Measurements from ENCODE around the gene ZNF850. TPM values are rescaled to one million over a fixed set of nuclear protein-coding genes. Genes with fewer than 3 reads are reported as not detected.
"Not testable (repeated sequence)": the region's sequence is repeated elsewhere in the genome, so short reads cannot be mapped to it uniquely, and the experiment has no call there.

The ZNF850 gene
- polyA plus RNA-seq, 1 donor from 2014 or later: 0.53 TPM

DNA sequence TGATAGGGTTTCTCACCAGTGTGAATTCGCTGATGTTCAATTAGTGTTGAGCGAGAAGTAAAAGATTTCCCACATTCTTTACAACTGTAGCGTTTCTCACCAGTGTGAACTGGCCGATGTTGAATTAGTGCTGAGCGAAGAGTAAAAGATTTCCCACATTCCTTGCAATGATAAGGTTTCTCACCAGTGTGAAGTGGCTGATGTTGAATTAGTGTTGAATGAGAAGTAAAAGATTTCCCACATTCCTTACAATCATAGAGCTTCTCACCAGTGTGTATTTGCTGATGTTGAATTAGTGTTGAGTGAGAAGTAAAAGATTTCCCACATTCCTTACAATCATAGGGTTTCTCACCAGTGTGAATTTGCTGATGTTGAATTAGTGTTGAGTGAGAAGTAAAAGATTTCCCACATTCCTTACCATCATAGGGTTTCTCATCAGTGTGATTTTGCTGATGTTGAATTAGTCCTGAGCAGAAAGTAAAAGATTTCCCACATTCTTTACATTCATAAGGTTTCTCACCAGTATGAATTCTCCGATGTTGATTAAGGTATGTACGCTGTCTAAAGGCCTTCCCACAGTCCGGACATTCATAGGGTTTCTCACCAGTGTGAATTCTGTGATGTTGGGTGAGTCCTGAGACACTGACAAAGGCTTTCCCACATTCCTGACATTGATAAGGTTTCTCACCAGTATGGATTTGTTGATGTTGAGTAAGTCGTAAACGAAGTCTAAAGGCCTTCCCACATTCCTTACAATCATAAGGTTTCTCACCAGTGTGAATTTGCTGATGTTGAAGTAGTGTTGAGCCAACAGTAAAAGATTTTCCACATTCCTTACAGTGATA lies 24.0 kb downstream of the ZNF850 start:
- Mint-ChIP-seq H3K9me3 (peaks cover 16 to 60% (median 44%) of the 10 kb centered on the region in 3 donors), H3K27ac (no peak overlapping the region), H3K27me3 (no peaks in the 10 kb centered on the region), H3K36me3 (peaks cover 26% of the 10 kb centered on the region), H3K4me1 (peaks cover 0 to 1% (median under 1%) of the 10 kb centered on the region in 3 donors), H3K4me3 (peak overlapping the region in 1 of 4 donors; percentile 6)

GRCh38 chr19:36747750-36748149 lies 24.9 kb downstream of the ZNF850 start:
- peaks cover 16 to 60% (median 40%) of the 10 kb centered on the region in 3 donors for H3K9me3 Mint-ChIP-seq
- H3K36me3 Mint-ChIP-seq: peaks cover 26% of the 10 kb centered on the region
- H3K4me3 Mint-ChIP-seq: no peak overlapping the region
- H3K27ac Mint-ChIP-seq: no peak overlapping the region
- H3K4me1 Mint-ChIP-seq: peaks cover 0 to 1% (median 0%) of the 10 kb centered on the region in 3 donors
- H3K27me3 Mint-ChIP-seq: no peaks in the 10 kb centered on the region

GRCh38 chr19:36745870-36746269 lies 26.7 kb downstream of the ZNF850 start:
- no peaks in the 10 kb centered on the region for H3K27me3 Mint-ChIP-seq
- H3K27ac Mint-ChIP-seq: no peak overlapping the region
- no peak overlapping the region for H3K4me3 Mint-ChIP-seq
- H3K36me3 Mint-ChIP-seq: peaks cover 14% of the 10 kb centered on the region
- no peaks in the 10 kb centered on the region for H3K4me1 Mint-ChIP-seq
- H3K9me3 Mint-ChIP-seq: peaks cover 18 to 63% (median 34%) of the 10 kb centered on the region in 3 donors

DNA sequence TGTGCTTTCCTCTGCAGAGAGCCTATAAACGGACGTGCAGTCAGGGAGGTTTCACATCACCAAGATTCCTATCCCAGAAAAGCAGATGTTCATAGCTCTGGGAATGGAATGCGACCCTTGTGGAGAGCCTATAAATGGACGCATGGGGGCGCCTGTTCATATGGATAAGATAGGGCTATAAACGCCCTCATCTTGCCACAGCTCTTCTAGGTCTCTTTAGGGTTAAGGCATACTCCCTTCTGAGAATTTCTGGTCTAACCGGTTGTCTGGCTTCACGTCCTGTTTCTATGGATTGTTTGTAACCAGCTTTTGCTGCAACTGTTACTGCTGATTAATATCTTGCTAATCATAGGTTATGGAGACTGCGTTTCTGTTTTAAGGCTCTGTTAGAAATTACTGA lies 36.4 kb downstream of the ZNF850 start:
- Mint-ChIP-seq H3K9me3 (peaks cover 20 to 59% (median 56%) of the 10 kb centered on the region in 3 donors), H3K36me3 (peaks cover 17% of the 10 kb centered on the region)
- H3K27ac Mint-ChIP-seq, H3K4me3 Mint-ChIP-seq, H3K4me1 Mint-ChIP-seq, H3K27me3 Mint-ChIP-seq: not testable (repeated sequence)

- Mint-ChIP-seq H3K4me3 (peak overlapping the region in 1 of 4 donors; percentile 66), H3K27me3 (no peaks in the 10 kb centered on the region), H3K4me1 (peaks cover 0 to 2% (median 0%) of the 10 kb centered on the region in 3 donors), H3K27ac (peak overlapping the region in 1 of 3 donors; percentile 35), H3K36me3 (peaks cover 46% of the 10 kb centered on the region), H3K9me3 (peaks cover 19 to 41% (median 40%) of the 10 kb centered on the region in 3 donors)
Observed at GRCh38 chr19:36719687-36720556, 52.7 kb downstream of the ZNF850 start.

- H3K4me1 Mint-ChIP-seq: peaks cover 0 to 4% (median 1%) of the 10 kb centered on the region in 3 donors
- H3K9me3 Mint-ChIP-seq: peaks cover 25 to 53% (median 30%) of the 10 kb centered on the region in 3 donors
- H3K27ac Mint-ChIP-seq: no peak overlapping the region
- peaks cover 54% of the 10 kb centered on the region for H3K36me3 Mint-ChIP-seq
- H3K4me3 Mint-ChIP-seq: peak overlapping the region in 1 of 4 donors; percentile 63
- no peaks in the 10 kb centered on the region for H3K27me3 Mint-ChIP-seq
Observed at GRCh38 chr19:36709423-36709822, 63.2 kb downstream of the ZNF850 start.

DNA sequence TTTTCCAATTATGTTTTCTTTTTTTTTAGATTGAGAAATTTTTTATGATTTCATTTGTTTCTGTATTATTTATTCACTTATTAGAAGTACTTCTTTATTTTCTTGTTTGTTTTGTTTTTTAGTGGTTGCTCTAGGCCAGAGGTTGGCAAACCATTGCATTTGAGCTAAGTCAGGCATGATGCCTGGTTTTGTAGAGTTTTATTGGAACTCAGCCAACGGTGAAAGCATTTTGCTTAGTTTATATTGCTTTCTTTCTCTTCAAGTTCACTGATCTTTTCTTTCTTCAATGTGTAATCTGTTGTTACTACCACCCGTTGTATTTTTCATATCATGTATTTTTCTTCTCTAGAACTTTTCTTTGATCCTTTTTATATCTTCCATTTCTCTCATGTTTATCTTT lies 65.5 kb downstream of the ZNF850 start:
- no peaks in the 10 kb centered on the region for H3K27me3 Mint-ChIP-seq
- H3K27ac Mint-ChIP-seq: no peak overlapping the region
- H3K4me1 Mint-ChIP-seq: peaks cover 0 to 4% (median 1%) of the 10 kb centered on the region in 3 donors
- H3K36me3 Mint-ChIP-seq: peaks cover 47% of the 10 kb centered on the region
- H3K4me3 Mint-ChIP-seq: peak overlapping the region in 1 of 4 donors; percentile 43
- H3K9me3 Mint-ChIP-seq: peaks cover 21 to 49% (median 30%) of the 10 kb centered on the region in 3 donors

DNA sequence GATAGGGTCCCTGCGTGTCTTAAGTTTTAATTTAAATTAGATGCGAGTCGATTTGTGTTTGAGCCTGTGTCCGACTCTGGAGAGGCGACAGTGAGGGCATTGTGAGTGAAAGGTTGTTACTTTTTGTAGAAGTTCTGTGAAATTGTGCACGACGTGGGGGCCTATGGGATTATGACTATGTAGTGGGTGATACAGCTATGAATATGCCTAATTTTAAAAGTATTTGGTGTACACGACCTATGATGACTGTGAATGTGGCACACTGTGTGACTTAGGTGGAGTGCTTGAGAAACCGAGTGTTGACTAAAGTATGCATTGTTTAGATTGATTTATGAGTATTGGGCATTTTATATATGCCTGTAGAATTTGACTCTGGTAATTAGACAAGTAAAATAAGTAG lies 84.5 kb downstream of the ZNF850 start:
- H3K27ac Mint-ChIP-seq: peak overlapping the region; percentile 93 to 99 (median 97)
- no peaks in the 10 kb centered on the region for H3K27me3 Mint-ChIP-seq
- peaks cover 35% of the 10 kb centered on the region for H3K36me3 Mint-ChIP-seq
- peaks cover 19 to 34% (median 26%) of the 10 kb centered on the region in 3 donors for H3K4me1 Mint-ChIP-seq
- H3K4me3 Mint-ChIP-seq: peak overlapping the region; percentile 96 to 100 (median 98)
- H3K9me3 Mint-ChIP-seq: peaks cover 0 to 5% (median 4%) of the 10 kb centered on the region in 3 donors

DNA sequence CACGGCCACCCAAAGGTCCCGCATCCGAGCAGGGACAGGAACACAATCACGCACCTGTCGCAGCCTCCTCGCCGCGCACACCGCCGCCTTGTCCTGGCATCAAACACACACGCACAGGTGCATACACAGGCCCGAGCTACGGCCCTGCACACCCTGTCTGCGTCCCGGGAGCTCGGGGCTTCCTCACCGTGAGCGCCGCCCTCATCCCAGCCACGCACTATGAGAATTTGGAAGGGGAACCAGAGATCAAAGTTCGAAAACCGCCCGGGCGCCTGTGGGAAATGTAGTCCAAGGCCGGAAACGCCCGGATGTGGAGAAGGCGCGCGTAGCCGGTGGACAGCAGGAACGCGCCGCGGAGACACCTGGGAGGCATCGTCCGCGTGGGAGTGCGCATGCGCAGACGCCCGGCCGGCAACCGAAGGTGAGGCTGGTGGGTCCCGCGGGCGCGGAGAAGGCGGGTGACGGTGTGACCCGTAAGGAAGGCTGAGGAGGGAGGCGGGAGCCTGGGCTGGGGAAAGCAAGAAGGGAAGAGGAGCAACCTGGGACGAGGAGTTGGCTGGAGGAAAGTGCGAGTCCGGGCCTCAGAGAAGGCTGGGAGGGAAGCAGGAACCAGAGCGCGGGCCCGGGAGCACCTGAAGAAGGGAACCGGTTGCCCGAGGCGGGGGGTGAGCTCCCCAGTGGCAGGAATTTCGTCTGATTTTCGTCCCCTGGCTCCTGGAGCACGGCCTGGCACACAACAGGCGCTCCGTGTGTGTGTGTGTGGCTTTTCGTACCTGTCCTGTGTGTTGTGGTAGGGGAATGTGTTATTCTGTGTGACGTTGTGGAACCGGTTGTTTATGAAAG lies 85.2 kb downstream of the ZNF850 start, which contains the start of gene ZNF567:
TSS of gene ZNF567 (plus strand) at position 399 of the 843 bp plus-strand sequence. CDS start 7,256 bp downstream, outside the sequence.
- Mint-ChIP-seq H3K4me3 (peak within 1 kb of the TSS; percentile 96 to 100 (median 98)), H3K27me3 (no peaks in the 10 kb centered on the region), H3K9me3 (peaks cover 0 to 5% (median 4%) of the 10 kb centered on the region in 3 donors), H3K27ac (peak within 1 kb of the TSS; percentile 93 to 99 (median 97)), H3K4me1 (peaks cover 19 to 35% (median 26%) of the 10 kb centered on the region in 3 donors), H3K36me3 (peaks cover 34% of the 10 kb centered on the region)

DNA sequence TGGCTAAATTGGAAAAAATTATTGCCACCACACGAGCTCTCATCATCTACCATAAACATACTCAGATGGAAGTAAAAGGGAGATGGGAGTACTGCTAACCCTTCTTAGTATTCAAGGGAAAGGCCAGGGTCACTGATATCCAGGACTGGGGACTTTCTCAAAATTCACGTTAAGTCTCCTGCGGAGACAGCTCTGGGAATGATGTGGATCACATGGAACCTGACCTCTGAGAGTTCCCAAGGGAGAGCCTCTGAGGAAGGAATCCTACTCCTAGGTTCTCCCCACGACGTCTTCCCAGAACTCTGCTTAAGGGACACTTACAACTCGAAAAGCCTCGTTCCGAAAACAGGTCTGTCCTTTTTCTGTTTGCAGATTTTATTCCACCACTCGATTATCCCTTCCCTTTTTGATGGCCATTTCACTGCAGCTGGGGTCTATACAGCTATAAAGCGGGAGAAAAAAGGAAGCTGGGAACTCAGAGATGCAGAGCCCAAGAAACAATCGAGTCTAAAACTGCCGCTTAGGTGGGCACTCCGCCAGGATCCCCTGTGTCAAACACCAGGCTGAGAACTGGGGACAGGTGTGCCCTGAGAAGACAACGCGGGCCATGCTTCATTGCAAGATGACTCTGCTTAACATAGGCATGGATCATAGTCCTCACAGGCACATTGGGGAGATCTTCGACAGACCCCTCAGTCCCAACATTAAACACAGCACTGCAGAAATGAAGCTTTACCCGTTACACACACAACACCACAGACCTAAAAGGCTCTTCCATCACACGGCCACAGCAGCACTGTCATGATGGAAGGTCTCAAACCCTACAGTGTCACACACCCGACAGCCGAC lies 86.0 kb downstream of the ZNF850 start:
- peaks cover 31% of the 10 kb centered on the region for H3K36me3 Mint-ChIP-seq
- H3K9me3 Mint-ChIP-seq: peaks cover 0 to 2% (median 2%) of the 10 kb centered on the region in 3 donors
- H3K4me1 Mint-ChIP-seq: peaks cover 19 to 39% (median 27%) of the 10 kb centered on the region in 3 donors
- H3K27me3 Mint-ChIP-seq: no peaks in the 10 kb centered on the region
- peak overlapping the region; percentile 96 to 100 (median 98) for H3K4me3 Mint-ChIP-seq
- peak overlapping the region; percentile 93 to 99 (median 97) for H3K27ac Mint-ChIP-seq

DNA sequence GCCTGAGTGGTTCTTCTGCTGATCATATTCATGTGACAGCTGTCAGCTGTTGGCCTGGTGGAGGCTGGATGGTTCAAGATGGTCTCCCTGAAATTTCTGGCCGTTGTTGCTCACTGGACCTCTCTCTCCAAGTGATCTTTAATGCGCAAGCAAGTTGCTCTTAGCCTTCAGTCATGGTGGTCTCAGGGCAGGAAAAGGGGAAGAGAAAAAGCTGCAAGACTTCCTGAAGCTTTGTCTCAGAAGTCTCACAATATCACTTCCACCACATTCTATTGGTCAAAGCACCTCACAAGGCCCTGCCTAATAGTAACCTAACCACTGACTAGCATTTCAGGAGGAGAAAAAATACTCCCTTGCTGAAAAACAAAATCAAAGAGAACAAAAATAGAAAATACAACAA lies 86.8 kb downstream of the ZNF850 start:
- Mint-ChIP-seq H3K4me3 (peak overlapping the region; percentile 96 to 100 (median 98)), H3K36me3 (peaks cover 35% of the 10 kb centered on the region), H3K9me3 (peaks cover under 1 to 3% (median 2%) of the 10 kb centered on the region in 3 donors), H3K27me3 (no peaks in the 10 kb centered on the region), H3K27ac (peak overlapping the region in 2 of 3 donors; percentile 6 to 93), H3K4me1 (peaks cover 19 to 39% (median 27%) of the 10 kb centered on the region in 3 donors)

- H3K9me3 Mint-ChIP-seq: peaks cover 5 to 19% (median 16%) of the 10 kb centered on the region in 3 donors
- H3K36me3 Mint-ChIP-seq: peaks cover 27% of the 10 kb centered on the region
- H3K27me3 Mint-ChIP-seq: no peaks in the 10 kb centered on the region
- H3K27ac Mint-ChIP-seq: no peak overlapping the region
- H3K4me1 Mint-ChIP-seq: peaks cover 1 to 9% (median 5%) of the 10 kb centered on the region in 3 donors
- H3K4me3 Mint-ChIP-seq: no peak overlapping the region
Observed at GRCh38 chr19:36679455-36679854, 93.2 kb downstream of the ZNF850 start.

DNA sequence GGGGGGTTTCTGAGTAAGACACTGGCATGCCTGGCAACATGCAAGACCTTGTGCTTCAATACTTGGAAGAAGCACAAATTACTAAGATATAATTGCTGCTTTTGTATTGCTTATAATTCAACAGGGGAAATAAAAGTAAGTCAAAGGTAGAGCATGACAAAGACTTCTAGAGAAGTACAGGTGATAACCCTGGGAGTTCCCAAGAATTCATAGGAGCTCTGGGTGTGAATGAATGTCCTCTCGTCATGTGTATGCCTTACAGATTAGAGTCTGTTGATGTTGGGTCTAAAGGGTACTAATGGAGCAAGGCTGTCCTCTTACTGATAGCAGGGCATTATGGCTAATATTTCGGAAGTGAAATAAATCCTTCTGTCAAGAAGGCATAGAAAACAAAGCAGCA lies 98.4 kb downstream of the ZNF850 start:
- Mint-ChIP-seq H3K9me3 (peaks cover 5 to 29% (median 9%) of the 10 kb centered on the region in 3 donors), H3K27ac (peak overlapping the region in 1 of 3 donors; percentile 20), H3K4me1 (peaks cover 0 to 3% (median 3%) of the 10 kb centered on the region in 3 donors), H3K4me3 (no peak overlapping the region), H3K36me3 (peaks cover 20% of the 10 kb centered on the region), H3K27me3 (no peaks in the 10 kb centered on the region)
